ENCODE measurements around the gene CES4A. TPM values are rescaled to one million over a fixed set of nuclear protein-coding genes. Genes with fewer than 3 reads are reported as not detected.

The CES4A gene
- total and polyA plus RNA-seq, 9 of the 15 experiments (the other 6 are each of a cell fraction or from before 2014, with no cell fraction given), result 0.09 to 0.13 (median 0.11) TPM; not detected in 6

DNA sequence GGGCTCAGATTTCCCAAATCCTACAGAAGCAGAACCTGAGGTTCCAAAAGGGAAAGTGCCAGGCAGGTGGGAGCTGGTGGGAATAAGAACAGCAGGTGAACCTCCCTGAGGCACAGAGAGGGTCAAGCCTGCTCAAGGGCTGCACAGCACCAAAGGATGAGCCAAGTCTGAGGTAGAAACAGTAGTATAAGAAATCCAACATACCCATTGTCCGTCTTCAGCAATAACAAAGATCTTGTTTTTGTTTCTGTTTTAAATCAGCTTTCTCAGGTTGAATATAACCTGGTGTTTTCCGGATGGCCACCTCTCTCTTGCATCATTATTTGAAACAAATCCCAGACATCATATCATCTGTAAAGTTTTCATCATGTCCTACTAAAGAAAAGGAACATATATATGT, 38.0 kb upstream of the CES4A start:
- no peaks in the 10 kb centered on the region for H3K79me2 ChIP-seq (ENCODE audit: control insufficient read depth, insufficient read depth, low read length)
- no peak overlapping the region for H3K4me3 ChIP-seq
- ChIA-PET CTCF (ENCODE audit: low intra/inter-chr PET ratio) (interaction anchor here (0.7 kb wide), 1 partner anchor 205 kb away, joined by 3 read pairs; no protein-coding TSS in a partner anchor), POLR2A (no interaction called here)
- no peaks in the 10 kb centered on the region for H3K36me3 ChIP-seq (ENCODE audit: control insufficient read depth, insufficient read depth, low read length)
- intact Hi-C loops (cut with micrococcal nuclease) (loop anchor here (5.0 to 10.0 kb wide), 4 partner anchors 67 to 514 kb away; partner anchors contain the start of genes FHOD1, MATCAP1 and SLC9A5), in situ Hi-C loops (cut with MboI) (loop anchor here (25.0 kb wide), 2 partner anchors 212 to 462 kb away; partner anchors contain the start of genes B3GNT9, FBXL8, HSF4 and NOL3)
- H3K27me3 ChIP-seq (ENCODE audit: control insufficient read depth in 2 of 2, insufficient read depth in 2 of 2, low read length in 2 of 2), result no peaks in the 10 kb centered on the region
- H4K20me1 ChIP-seq (replicated peaks; ENCODE audit: control insufficient read depth, insufficient read depth, low read length), result no peaks in the 10 kb centered on the region
- no peak overlapping the region for H3K9ac ChIP-seq (ENCODE audit: insufficient read depth in 1 of 2, low read depth in 2 of 2, low read length in 2 of 2)
- no peak for DNase-seq (ENCODE audit: extremely low read depth in 1 of 4, low spot score in 3 of 4)
- ATAC-seq, result no peak
- H3K27ac ChIP-seq (ENCODE audit: extremely low read depth, low read depth, low read length), result no peak overlapping the region
- no TSS peak for BruUV-seq (replicated peaks)
- peaks cover 2% of the 10 kb centered on the region for H3K9me3 ChIP-seq (replicated peaks; ENCODE audit: control insufficient read depth, insufficient read depth, low read depth, low read length)
- H3K4me2 ChIP-seq (ENCODE audit: insufficient read depth, low read length), result no peak overlapping the region
- no peak for TF ChIP-seq ZMIZ1 (IDR thresholded peaks at IDR 0.05; ENCODE audit: low read depth in 2 of 2, low read length in 2 of 2)
- TF ChIP-seq RBM25 (IDR thresholded peaks at IDR 0.05; ENCODE audit: low read depth, low read length, severe bottlenecking), result peak; percentile 62
- TF ChIP-seq SRF (CRISPR knock-in tag; IDR thresholded peaks at IDR 0.05), result no peak
- TF ChIP-seq KDM1A (IDR thresholded peaks at IDR 0.05), result 0 out of 4 replicates have a peak, but pooled peaks of 1 of the 2 experiments have one; percentile 22
- TF ChIP-seq ZFP36 (IDR thresholded peaks at IDR 0.05; ENCODE audit: low read depth, low read length, partially characterized antibody), result peak; percentile 53
- no peak for TF ChIP-seq ZC3H11A (IDR thresholded peaks at IDR 0.05; ENCODE audit: low read depth, low read length)
- peak; percentile 57; the same call in 1 of the 2 replicates for TF ChIP-seq BCOR (IDR thresholded peaks at IDR 0.05)
- no peak overlapping the region for H2AFZ ChIP-seq (ENCODE audit: low read depth, low read length)
- 50% methylated on average over 2 of the region's 2 CpGs for WGBS (ENCODE audit: insufficient coverage, low coverage, missing lambda C conversion rate)
- peaks cover 7 to 11% of the 10 kb centered on the region in 2 experiments; a peak in 1 of 5 replicates for H3K4me1 ChIP-seq (replicated peaks in 1 of 2; ENCODE audit: control insufficient read depth in 2 of 2, insufficient read depth in 2 of 2, low read length in 2 of 2)
- FAIRE-seq, result no peak
- H3K9me1 ChIP-seq (ENCODE audit: control insufficient read depth, insufficient read depth, low read length), result no peaks in the 10 kb centered on the region

Data from K562 (cell line).